NCI-H446 (cell line): ENCODE results near the gene KLRF2.

Experiments used
- DNase-seq, 2 experiments: peaks; one replicate each; lab custom pipeline; 2025; lab: John Stamatoyannopoulos, UW

KLRF2 gene

DNA sequence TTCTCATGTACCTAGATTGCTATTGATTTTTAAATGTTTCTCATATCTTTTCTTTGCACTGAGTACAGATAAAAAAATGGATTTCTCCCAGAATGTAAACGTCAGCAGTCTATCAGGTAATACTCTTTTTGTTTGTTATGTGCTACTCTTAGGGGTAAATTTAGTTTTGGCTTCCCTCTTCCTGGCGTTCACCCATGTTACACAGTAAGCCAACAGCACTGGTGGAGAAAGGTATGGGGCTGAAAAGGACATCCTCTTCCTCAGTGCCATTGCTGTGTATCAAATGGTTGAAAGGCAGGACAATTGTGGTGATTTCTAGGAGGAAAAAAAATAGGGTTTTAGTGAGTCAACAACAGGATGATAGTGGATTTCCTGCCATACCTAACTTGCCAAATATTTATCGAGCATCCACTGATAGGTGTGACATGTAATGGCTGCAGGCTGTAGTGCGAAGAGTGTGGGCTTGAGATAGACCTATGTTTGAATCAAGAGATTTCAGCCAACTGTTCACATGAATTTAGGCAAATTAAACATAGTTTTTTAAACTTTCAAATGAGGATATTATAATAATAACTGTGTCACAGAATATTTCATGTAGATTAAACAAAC, 7.5 kb downstream of the KLRF2 start:
- DNase-seq, result no peak

DNA sequence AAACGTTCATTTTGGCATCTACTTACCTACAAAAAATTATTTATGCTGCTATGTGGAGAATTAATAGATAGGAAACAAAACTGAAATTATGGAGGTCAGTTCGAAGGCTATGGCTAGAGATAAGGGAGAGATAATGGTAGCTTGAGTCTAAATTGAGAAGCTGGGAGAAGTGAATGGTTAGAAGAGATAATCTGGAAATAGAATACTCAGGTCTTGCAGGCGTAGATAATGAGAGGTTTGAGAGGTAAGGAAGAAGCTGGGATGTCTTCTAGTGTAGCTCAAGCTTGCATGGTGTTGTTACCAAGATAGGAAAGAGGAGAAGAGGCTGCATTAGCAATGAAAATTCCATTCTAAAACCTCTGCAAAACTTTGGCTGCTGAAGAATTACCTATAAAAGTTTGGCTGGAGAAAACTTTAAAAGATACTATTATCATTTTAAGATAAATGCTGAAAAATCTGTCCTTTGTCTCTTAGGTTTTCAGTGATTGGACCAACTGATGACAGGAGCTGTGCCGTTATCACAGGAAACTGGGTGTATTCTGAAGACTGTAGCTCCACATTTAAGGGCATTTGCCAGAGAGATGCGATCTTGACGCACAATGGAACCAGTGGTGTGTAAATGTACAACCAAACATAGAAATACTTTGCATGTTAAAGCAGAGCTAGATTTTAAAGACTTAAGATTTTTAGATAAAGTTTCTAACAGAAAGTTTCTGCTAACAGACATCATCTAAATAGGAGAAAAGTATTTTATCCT, 14.1 kb downstream of the KLRF2 start:
- no peak for DNase-seq

- DNase-seq, result no peak
Observed at GRCh38 chr12:9897535-9897934, 16.2 kb downstream of the KLRF2 start.

GRCh38 chr12:9899209-9899608, 17.9 kb downstream of the KLRF2 start:
- no peak for DNase-seq

- DNase-seq, result no peak
Observed at GRCh38 chr12:9900930-9901329, 19.6 kb downstream of the KLRF2 start.

GRCh38 chr12:9902539-9903228, 21.4 kb downstream of the KLRF2 start:
- no peak for DNase-seq

GRCh38 chr12:9906873-9907272, 25.6 kb downstream of the KLRF2 start:
- DNase-seq, result no peak

- DNase-seq, result no peak
Observed at GRCh38 chr12:9907769-9908168, 26.5 kb downstream of the KLRF2 start.

- no peak for DNase-seq
Observed at GRCh38 chr12:9908350-9908749, 27.1 kb downstream of the KLRF2 start.

GRCh38 chr12:9909724-9910123, 28.4 kb downstream of the KLRF2 start:
- DNase-seq, result no peak

DNA sequence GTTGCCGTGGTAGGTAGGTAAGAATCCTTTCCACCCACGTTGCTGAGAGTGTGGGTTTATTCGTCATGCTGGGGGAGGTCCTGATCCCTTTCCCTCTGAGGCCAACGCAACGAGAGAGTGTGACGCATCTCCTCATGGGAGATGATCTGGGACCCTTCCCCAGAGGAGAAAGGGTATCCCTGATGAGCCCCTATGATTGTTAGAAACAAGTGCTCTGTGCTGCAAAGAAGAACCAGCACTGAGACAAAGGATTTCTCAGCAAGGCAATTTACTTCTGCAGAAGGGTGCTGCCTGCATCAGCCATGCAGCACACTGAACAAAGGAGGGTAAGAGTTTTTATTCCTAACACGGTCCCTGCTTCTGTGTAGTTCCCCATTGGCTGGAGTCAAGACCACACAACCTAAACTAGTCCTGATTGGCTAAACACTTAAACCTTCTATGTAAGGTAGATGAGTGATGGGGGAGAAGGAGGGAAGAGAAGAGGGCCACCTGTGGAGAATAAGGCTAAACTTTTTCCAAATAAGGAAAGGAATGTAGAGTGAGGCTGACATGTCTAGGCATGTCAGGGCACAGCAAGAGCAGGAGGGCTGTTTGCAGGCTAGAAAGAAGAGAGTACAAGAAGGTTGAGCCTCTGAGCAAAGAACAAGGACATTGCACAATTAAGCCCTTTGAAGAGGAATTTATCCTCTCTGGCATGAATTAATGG, 29.6 kb downstream of the KLRF2 start:
- no peak for DNase-seq

- no peak for DNase-seq
Observed at GRCh38 chr12:9911708-9912107, 30.4 kb downstream of the KLRF2 start.

DNA sequence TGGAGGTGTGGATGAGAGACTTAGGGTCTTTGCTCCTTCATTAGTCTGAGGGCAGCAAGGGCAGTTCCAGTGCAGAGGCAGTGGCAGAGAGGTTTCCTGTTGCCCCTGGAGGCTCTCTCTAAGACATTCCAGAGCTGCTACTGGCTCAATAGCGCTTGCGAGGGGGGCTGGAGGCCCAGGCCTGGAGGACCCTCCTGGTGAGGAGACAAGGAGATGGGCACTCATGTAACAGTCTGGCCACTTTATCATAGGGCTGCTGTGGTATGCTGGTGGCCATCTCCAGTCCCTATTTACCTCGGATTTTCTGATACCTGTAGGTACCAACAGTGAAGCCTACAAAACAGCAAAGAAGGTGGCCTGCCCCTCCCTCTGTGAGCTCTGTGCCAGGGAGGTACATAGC, 38.2 kb downstream of the KLRF2 start:
- DNase-seq, result no peak

- DNase-seq, result no peak
Observed at GRCh38 chr12:9920451-9920850, 39.2 kb downstream of the KLRF2 start.

DNA sequence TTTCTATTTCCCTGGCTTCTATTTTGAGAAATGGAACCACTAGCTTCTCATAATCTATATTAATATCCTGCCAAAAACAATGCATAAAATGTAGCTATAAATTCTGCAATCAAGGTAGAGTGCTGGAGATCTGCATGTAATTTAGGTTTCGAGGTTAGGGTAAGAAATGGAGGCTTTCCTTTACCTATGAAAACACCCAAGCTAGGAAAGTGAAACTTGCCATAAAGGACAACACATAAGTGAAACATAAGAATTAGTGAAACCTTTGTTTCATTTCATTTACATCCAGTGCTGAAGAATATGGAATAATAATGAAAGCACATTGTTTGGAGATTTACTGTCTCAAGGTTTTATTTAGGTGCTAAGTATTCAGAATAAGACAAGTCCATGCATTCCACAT, 41.1 kb downstream of the KLRF2 start:
- no peak for DNase-seq

DNA sequence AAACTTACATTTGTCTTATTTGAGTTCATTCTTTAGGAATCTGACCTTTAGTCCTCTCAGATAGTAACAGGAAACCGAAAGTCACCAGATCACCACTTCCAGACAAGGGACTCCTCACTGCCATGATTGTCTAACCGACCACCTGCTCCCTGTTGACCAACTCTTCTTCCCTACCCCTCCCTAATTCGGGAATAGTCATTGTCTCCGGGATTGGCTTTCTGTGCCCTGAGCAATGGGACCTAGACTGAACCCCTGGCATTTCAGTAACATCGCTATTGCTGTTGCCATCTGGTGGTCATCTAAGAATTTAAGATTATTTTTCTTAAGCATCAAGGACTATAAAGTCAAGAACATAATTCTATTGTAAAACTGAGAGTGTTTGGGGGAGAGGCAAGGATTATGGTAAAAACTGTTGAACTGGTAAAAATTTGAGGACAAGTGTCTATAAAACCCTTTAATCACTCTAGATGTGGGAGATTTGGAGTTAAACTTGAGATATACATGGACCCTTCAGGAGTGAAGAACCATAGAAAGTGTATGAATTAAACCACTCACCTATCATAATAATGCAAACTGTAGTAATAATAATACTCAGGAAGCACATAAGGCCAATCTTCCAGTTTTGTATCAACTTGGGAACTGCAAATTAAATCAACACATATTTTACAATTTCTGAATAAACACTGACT, 44.6 kb downstream of the KLRF2 start:
- peak in 1 of 2 experiments; percentile 5 for DNase-seq

GRCh38 chr12:9926876-9927275, 45.6 kb downstream of the KLRF2 start:
- no peak for DNase-seq

- no peak for DNase-seq
Observed at GRCh38 chr12:9928607-9929006, 47.3 kb downstream of the KLRF2 start.

DNA sequence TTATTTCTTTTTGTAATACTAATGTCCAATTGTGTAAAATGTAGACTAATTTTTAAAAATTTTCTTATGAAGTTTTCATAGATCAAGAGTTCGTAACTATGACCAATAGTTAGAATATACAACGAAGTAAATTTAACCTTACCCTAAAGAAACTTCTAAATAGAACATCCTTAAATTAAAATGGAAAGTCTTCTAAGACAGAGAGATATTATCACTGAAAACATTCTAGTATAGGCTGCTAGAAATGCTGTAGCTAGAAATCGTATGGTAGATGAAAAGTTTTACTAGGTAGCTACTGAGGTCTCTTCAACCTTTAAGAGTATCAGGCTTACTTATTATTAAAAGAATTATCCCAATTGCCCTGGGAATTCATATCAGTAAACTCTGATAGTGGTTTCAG, 50.0 kb downstream of the KLRF2 start:
- DNase-seq, result no peak

- no peak for DNase-seq
Observed at GRCh38 chr12:9932270-9932669, 51.0 kb downstream of the KLRF2 start, which contains the start of gene CLEC2A. CLEC2A (minus strand) TSS chr12:9932370; CDS start chr12:9932329, 41 bp downstream.

GRCh38 chr12:9933958-9934357, 52.7 kb downstream of the KLRF2 start:
- no peak for DNase-seq

DNA sequence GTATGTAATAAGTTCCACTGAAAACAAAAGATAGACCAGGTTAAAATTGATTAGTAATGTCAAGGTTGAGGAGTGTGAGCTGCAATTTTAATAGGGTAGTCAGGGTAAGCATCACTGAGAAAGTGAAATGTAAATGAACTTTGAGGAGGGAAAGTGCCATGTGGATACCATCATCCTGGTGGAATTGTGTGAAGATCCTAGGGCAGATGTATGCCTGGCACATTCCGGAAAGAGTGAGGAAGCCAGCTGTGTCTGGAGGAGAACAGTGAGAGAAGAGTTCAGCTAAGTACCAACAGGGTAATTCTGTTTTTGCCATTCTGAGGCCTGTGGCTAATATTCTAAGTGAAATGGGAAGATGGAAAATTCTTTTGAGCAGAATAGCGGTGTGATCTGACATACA, 53.7 kb downstream of the KLRF2 start:
- no peak for DNase-seq
